OCI-M2 (cell line): Measurements from ENCODE around the gene MACROD2.

ENCODE experiments used
- DNase-seq: peaks from one replicate; lab custom pipeline; 2025; ENCODE audit not compliant: unreplicated experiment; lab: John Stamatoyannopoulos, UW

MACROD2 gene

GRCh38 chr20:14633507-14633906, 638.2 kb downstream of the MACROD2 start:
- DNase-seq: no peak

DNA sequence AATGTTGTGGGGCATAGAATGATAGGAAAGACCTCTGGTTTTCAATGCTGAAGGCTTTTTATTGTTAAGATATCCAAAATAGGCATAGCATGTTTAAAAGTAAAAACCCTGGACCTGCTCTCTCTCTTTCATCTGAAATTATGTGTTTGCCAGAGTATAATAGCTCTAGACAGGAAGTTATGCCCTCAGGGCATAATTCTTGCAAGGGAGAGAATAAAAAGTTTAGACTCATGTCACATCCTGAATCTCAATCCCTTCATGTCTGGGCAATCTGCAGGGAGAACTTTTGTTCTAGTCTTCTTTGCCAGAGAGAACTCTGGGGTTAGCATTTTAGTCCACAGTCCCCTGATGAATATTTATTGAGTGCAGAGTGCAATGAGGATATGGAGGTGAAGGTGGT, 639.3 kb downstream of the MACROD2 start:
- DNase-seq: no peak

GRCh38 chr20:14637441-14637840, 642.1 kb downstream of the MACROD2 start:
- no peak for DNase-seq

DNA sequence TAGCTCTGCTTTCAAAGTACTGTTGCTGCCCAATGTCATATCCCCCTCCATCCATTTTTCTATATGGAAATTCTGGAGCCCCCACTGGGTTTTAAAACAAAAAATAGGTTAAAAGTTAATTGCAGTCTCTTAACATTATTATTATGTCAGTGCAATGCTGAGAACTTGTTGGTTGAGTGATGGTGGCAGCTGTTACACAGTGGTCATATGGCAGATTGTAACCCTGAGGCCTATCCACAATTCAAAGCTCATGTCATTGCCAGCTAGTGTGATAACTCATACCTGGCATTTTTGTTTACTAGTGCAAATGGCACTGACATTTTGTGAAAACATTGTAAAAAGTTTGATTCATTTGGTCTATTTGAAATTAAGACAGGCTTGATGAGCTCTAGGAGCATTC, 647.8 kb downstream of the MACROD2 start:
- no peak for DNase-seq

GRCh38 chr20:14643556-14643955, 648.2 kb downstream of the MACROD2 start:
- DNase-seq: no peak

DNA sequence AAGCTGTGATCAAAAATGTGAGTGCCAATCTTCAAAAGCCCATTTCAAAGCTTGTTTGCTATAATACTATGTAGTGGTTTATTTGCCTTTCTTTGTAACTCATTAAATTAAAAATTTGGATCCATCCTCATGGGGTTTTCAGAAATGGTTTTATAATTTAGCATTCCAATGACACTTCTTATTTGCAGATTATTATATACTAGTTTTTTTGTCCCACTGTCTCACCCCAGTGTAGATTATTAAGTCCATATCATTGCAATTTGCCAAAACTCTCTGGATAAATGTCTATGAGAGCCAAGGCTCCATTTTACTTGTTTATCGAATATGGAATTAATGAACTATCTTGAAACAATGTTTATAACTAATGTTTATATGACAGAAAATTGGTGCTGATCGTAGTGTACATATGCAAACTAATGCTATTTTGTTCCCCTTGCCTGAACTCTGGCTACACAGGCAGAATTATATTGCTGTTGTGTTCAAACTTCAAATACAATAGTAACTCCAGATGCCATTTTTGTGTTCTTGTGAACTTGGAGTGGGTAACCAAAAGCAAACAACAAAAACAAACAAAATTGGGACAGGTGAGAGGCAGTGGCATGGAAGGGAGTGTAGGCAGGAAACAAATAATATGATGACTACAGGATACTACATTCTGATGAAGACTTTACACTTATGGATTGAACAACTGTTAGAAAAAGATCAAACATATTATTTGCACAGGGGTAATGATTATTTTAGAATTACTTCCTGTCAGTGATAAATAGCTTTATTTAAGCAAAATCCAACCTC, 649.2 kb downstream of the MACROD2 start:
- DNase-seq: no peak

GRCh38 chr20:14647016-14647415, 651.7 kb downstream of the MACROD2 start:
- no peak for DNase-seq

- no peak for DNase-seq
Observed at GRCh38 chr20:14649662-14650061, 654.3 kb downstream of the MACROD2 start.

- no peak for DNase-seq
Observed at GRCh38 chr20:14657266-14658005, 662.1 kb downstream of the MACROD2 start.

DNA sequence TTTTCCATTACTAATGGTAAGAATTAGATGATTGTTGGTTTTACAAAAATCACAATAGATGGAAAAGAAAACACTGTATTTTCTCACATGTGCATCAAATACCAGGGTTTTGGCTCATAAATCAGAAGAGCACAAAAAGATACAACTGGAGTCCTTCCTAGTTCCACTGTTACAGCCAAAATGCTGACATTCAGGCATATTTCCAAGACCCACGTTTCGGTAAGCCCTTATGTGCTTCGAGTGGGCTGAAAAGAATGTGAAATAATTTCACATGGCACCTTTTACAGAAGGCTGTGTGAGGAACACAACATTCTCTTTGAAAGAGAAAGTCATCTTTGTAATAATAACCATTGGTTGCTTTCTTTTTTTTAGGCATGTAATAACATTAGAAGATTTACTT, 668.8 kb downstream of the MACROD2 start:
- no peak for DNase-seq

DNA sequence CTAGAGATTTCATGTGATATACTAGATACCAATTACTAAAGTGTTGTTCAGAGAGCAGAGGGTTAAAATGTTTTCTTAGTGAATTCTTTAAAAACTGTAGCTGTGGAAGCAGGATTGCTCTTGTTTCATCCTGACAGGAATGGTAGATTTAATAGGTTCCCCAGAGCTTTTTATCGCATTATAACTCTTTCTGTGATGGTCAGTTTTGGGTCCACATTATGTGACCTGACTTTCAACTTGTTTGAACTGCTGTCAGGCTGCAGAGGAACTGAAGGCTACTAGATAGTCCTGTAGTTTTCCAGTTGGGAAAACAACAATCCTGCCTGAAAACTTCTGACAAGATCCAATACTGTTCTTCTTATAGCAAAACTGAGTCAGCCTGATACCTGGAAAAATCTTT, 671.4 kb downstream of the MACROD2 start:
- DNase-seq: no peak

DNA sequence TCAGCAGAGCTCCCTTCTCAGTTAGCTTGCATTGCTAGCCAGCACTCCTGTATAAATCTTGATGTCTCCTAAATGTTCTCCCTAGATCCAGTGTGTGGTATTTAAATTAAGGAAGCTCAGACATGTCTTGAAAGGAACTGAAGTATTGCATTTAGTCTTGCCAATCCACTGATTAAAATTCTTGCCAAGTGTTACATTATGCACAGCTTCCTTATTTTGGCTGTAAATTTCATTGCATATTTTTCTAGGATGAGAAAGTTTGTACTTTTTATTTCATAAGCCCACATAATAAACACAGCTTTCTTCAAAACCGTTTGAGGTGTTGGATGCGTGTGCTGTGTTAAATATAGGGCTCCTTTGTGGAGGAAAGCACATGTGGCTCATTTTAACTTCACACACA, 671.9 kb downstream of the MACROD2 start:
- DNase-seq: no peak

GRCh38 chr20:14672066-14672465, 676.8 kb downstream of the MACROD2 start:
- DNase-seq: no peak

DNA sequence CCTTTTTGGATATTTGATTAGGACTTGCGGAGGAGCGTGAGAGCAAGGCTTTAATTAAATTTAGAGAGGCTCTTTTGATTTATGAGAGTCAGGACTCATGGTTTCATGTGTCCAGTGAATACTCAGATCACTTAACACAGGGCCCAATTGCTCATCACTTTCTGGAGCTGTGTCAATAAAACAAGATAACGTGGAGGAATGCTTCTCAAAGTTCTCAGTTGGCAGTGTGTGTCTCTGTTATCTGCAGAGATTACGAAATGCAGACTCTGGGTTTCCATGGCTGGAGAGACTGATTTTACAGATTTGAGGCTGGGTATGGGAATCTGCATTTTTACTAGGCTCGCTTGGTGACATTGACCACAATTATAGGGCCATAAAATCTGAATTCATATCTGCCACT, 677.8 kb downstream of the MACROD2 start:
- DNase-seq: no peak

- no peak for DNase-seq
Observed at GRCh38 chr20:14677455-14677854, 682.1 kb downstream of the MACROD2 start.

GRCh38 chr20:14685183-14685582, 689.9 kb downstream of the MACROD2 start:
- DNase-seq: no peak

DNA sequence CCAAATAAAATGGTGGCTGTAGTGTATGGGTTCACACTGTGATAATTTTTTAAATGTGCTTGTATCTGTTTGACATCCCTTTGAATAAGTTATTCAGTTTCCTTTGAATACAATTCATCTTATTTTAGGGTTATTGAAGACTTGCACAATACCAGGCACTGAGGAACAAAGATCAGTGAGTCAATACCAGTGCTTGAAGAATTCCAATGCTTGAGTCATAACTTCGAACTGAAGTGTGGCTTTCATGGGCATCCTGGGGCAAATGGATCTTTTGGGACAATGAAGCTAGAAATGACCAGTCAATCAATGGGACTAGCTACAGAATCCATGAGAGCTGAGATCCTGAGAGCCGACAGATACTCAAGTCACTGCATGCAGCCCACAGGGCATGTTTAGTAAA, 692.0 kb downstream of the MACROD2 start:
- DNase-seq: no peak

GRCh38 chr20:14688005-14688404, 692.7 kb downstream of the MACROD2 start:
- no peak for DNase-seq

GRCh38 chr20:14691994-14692393, 696.7 kb downstream of the MACROD2 start:
- no peak for DNase-seq

DNA sequence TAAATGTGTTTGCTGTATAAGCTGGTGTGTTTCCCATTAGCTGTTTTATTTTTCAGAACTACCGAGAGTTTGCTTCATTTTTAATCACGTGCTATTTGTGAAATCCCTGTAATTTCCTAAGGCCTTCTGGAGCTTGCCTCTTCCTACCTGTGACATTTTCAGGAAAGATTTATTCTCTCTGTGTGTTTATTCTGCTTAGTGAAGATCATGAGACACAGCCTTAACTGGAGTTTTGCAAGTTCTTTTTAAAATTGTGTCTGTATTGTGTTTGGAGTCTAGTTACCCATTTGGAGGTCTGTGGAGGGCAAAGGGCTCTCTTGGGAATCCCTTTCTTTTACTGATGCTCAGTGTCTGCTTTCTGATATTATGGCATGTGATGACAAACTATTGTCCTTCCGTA, 701.2 kb downstream of the MACROD2 start:
- DNase-seq: no peak

- DNase-seq: no peak
Observed at GRCh38 chr20:14696937-14697336, 701.6 kb downstream of the MACROD2 start.

GRCh38 chr20:14698125-14698524, 702.8 kb downstream of the MACROD2 start:
- DNase-seq: no peak
